GM19023 (cell line): ENCODE results near the gene CALY.

Experiments used
- ATAC-seq: cut with Tn5 transposase; IDR thresholded peaks from one replicate; pipeline ENCODE4 v1.9.1; 2021; ENCODE audit warnings: mild to moderate bottlenecking, moderate library complexity; ENCODE audit not compliant: unreplicated experiment

Gene CALY

GRCh38 chr10:133313192-133313591 is 23.5 kb downstream of the CALY start:
- ATAC-seq = no peak

- no peak for ATAC-seq
These were observed 23.9 kb downstream of the CALY start for GRCh38 chr10:133312769-133313145.

- no peak for ATAC-seq
These were observed 24.5 kb downstream of the CALY start for GRCh38 chr10:133312016-133312768.

- ATAC-seq = no peak
These were observed 25.1 kb downstream of the CALY start for GRCh38 chr10:133311570-133311969.

GRCh38 chr10:133310789-133311188 is 25.9 kb downstream of the CALY start:
- ATAC-seq = no peak

- no peak for ATAC-seq
These were observed 26.3 kb downstream of the CALY start for GRCh38 chr10:133310399-133310755.

- ATAC-seq = no peak
These were observed 26.8 kb downstream of the CALY start for GRCh38 chr10:133309720-133310398.

GRCh38 chr10:133309100-133309719 is 27.5 kb downstream of the CALY start:
- peak; percentile 78 for ATAC-seq

- ATAC-seq = peak; percentile 79
These were observed 28.1 kb downstream of the CALY start, which contains the start of the genes TUBGCP2 and ZNF511 for GRCh38 chr10:133308421-133309099. Gene TUBGCP2, minus strand, starts transcription at chr10:133308872. Its CDS starts 5,931 bp downstream, at chr10:133302941. Gene ZNF511, plus strand, starts transcription at chr10:133308914. Its CDS starts 30 bp downstream, at chr10:133308944.

GRCh38 chr10:133307776-133308420 is 28.8 kb downstream of the CALY start:
- no peak for ATAC-seq

GRCh38 chr10:133306941-133307379 is 29.7 kb downstream of the CALY start:
- ATAC-seq = no peak

GRCh38 chr10:133306097-133306476 is 30.6 kb downstream of the CALY start:
- ATAC-seq = no peak

GRCh38 chr10:133303206-133303605 is 33.5 kb downstream of the CALY start:
- no peak for ATAC-seq

GRCh38 chr10:133302230-133302629 is 34.5 kb downstream of the CALY start:
- no peak for ATAC-seq

GRCh38 chr10:133299738-133300137 is 37.0 kb downstream of the CALY start:
- no peak for ATAC-seq

- no peak for ATAC-seq
These were observed 37.5 kb downstream of the CALY start for GRCh38 chr10:133299224-133299623.

- no peak for ATAC-seq
These were observed 38.2 kb downstream of the CALY start for GRCh38 chr10:133298466-133298865.

GRCh38 chr10:133297504-133297903 is 39.2 kb downstream of the CALY start:
- ATAC-seq = no peak

GRCh38 chr10:133295426-133296320 is 41.0 kb downstream of the CALY start:
- no peak for ATAC-seq

- ATAC-seq = no peak
These were observed 42.5 kb downstream of the CALY start for GRCh38 chr10:133294189-133294588.
